VCaP (cell line): ENCODE measurements around the gene TPP1.

ENCODE experiments used
- H3K27ac ChIP-seq: fragments of 450-650 bp; 2 replicates; pipeline ENCODE4 v1.5.1; 2017
- TF ChIP-seq, protein P1 (sequence below): fragments of 450-650 bp; conservative IDR thresholded peaks from 2 replicates; pipeline ENCODE4 v1.5.1; 2017; ENCODE audit warnings: mild to moderate bottlenecking, moderate library complexity

Gene TPP1

DNA sequence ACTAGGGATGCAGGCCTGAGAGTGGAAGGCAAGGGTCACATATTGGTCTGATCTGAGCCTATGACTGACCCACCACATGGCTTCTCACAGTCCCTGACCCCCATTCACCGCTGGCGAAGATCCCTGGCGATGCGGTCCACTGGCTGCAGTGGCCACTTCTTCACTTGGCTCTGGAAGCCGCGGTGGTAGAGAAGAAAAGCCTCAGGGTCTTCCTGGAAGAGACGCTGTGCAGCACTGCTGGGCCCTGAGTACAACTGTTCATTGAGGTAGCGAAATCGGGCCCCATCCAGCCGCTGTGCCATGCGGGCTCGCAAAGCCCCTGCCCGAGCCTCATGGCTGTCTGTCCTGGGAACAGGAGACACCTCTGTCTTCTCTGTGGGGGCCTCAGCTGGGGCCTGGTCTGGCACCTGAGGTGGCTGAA lies 18.2 kb downstream of the TPP1 start:
- no peak overlapping the region for H3K27ac ChIP-seq
- TF ChIP-seq, protein P1, sequence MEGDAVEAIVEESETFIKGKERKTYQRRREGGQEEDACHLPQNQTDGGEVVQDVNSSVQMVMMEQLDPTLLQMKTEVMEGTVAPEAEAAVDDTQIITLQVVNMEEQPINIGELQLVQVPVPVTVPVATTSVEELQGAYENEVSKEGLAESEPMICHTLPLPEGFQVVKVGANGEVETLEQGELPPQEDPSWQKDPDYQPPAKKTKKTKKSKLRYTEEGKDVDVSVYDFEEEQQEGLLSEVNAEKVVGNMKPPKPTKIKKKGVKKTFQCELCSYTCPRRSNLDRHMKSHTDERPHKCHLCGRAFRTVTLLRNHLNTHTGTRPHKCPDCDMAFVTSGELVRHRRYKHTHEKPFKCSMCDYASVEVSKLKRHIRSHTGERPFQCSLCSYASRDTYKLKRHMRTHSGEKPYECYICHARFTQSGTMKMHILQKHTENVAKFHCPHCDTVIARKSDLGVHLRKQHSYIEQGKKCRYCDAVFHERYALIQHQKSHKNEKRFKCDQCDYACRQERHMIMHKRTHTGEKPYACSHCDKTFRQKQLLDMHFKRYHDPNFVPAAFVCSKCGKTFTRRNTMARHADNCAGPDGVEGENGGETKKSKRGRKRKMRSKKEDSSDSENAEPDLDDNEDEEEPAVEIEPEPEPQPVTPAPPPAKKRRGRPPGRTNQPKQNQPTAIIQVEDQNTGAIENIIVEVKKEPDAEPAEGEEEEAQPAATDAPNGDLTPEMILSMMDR, result no peak

DNA sequence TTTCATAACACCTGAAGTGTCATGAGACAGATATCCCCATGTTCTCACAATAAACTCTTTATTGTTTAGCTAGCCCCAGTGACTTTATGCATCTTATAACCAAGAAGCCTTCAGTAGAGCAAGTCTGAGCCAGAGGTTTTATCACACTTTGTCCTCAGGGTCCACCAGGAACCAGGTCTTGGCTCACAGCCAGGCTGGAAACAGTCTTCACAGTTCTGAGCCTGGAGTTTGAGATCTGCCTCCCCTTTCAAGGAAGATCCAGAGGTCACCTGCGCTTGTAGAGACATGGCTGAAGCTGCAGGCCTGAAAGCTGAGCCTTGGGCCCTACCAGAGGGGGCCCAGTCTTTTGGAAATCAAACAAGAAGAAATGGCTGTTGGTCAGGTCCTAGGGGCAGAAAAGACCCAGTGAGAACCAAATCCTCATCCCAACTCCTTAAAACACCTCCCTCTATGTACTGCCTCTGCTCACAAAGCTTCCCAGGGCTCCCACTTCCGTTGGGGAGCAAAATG lies 19.3 kb downstream of the TPP1 start:
- no peak overlapping the region for H3K27ac ChIP-seq

DNA sequence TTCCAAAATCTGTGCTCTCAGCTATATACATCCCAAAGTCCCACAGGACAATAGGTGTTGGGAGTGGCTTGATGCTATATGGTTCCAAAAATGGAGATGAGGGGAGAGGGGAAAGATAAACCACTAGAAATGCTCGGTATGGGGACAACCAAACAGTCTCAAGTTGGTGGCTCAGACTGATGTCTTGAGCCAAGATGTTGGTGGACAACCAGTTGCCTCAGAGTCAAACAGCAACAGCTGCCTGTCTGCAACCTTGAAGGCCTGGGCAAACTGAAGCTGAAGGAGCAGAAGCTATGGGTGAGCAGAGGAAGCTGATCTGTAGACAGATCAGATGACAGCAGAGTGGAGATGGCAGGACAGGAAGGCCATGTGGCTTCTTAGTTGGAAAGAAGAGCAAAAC lies 19.8 kb downstream of the TPP1 start:
- TF ChIP-seq, protein P1, result no peak
- no peak overlapping the region for H3K27ac ChIP-seq

More for the DNA sequence above, 19.3 kb downstream of the TPP1 start:
- TF ChIP-seq, protein P1, result no peak

GRCh38 chr11:6598555-6598954 lies 20.7 kb downstream of the TPP1 start:
- TF ChIP-seq, protein P1, result no peak
- no peak overlapping the region for H3K27ac ChIP-seq

- TF ChIP-seq, protein P1, result no peak
- no peak overlapping the region for H3K27ac ChIP-seq
Measured at GRCh38 chr11:6596239-6596877, 22.9 kb downstream of the TPP1 start.

GRCh38 chr11:6594142-6594768 lies 25.0 kb downstream of the TPP1 start:
- H3K27ac ChIP-seq, result no peak overlapping the region
- TF ChIP-seq, protein P1, result no peak

DNA sequence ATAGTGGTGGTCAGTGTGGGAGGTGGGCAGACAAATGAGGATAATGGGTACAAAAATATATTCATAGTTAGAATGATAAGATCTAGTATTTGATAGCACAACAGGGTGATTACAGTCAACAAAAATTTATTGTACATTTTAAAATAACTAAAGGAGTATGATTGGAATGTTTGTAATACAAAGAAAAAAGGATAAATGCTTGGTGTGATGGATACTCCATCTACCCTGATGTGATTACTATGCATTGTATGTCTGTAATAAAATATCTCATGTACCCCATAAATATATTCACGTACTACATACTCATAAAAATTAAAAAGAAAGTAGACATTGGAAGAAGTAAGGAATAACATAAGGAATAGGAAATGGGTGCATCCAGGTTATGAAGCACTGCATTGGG lies 31.2 kb downstream of the TPP1 start:
- TF ChIP-seq, protein P1, result no peak
- H3K27ac ChIP-seq, result peak overlapping the region; percentile 66
